GM12865 (cell line): ENCODE results near the gene RANBP1.
"Not testable (repeated sequence)": the region's sequence is repeated elsewhere in the genome, so short reads cannot be mapped to it uniquely, and the experiment has no call there.

Source experiments
- DNase-seq: peaks from one replicate; pipeline ENCODE4 v3.0.0; 2010; ENCODE audit warnings: low read depth
- H3K4me3 ChIP-seq: 2 replicates; pipeline ENCODE4 v1.5.1; 2011; ENCODE audit warnings: mild to moderate bottlenecking, low read depth, low read length, control low read depth
- CTCF ChIP-seq: IDR thresholded peaks from 2 replicates; pipeline ENCODE4 v1.5.1; 2011; ENCODE audit warnings: low read length, control low read depth, low read depth, inconsistent platforms; ENCODE audit not compliant: insufficient read depth; ENCODE audit errors: missing control alignments

Gene RANBP1

GRCh38 chr22:20115691-20116375, at the start of gene RANBP1:
TSS of gene RANBP1 (plus strand) at chr22:20116104. CDS start at chr22:20116185, 81 bp downstream.
- peak within 1 kb of the TSS; percentile 86 for H3K4me3 ChIP-seq
- no peak for TF ChIP-seq CTCF

GRCh38 chr22:20066617-20067383, 49.1 kb upstream of the RANBP1 start:
- no peak for DNase-seq
- no peak overlapping the region for H3K4me3 ChIP-seq
- TF ChIP-seq CTCF: no peak

More at GRCh38 chr22:20115691-20116375, at the start of gene RANBP1:
- no peak for DNase-seq

GRCh38 chr22:20067384-20067682, 48.6 kb upstream of the RANBP1 start:
- DNase-seq, H3K4me3 ChIP-seq: not testable (repeated sequence)

GRCh38 chr22:20068640-20069039, 47.3 kb upstream of the RANBP1 start:
- H3K4me3 ChIP-seq: no peak overlapping the region
- TF ChIP-seq CTCF: no peak
- no peak for DNase-seq

GRCh38 chr22:20069331-20070042, 46.4 kb upstream of the RANBP1 start:
- no peak overlapping the region for H3K4me3 ChIP-seq
- DNase-seq: no peak
- TF ChIP-seq CTCF: no peak

GRCh38 chr22:20071524-20071972, 44.4 kb upstream of the RANBP1 start:
- H3K4me3 ChIP-seq: no peak overlapping the region
- TF ChIP-seq CTCF: no peak
- no peak for DNase-seq

GRCh38 chr22:20076627-20077172, 39.2 kb upstream of the RANBP1 start:
- DNase-seq: no peak
- TF ChIP-seq CTCF: no peak

More at GRCh38 chr22:20076627-20077172, 39.2 kb upstream of the RANBP1 start:
- no peak overlapping the region for H3K4me3 ChIP-seq
